H1 (cell line): Measurements from ENCODE around the gene RECK.

Source experiments
- BRCA1 ChIP-seq: IDR thresholded peaks from 2 replicates; pipeline ENCODE4 v1.6.1; 2012; ENCODE audit warnings: low read depth, low read length, improper control_type of control experiment
- CEBPB ChIP-seq: IDR thresholded peaks from 2 replicates; pipeline ENCODE4 v1.6.1; 2012; ENCODE audit warnings: low read depth, low read length
- CHD1 ChIP-seq: IDR thresholded peaks from 2 replicates; pipeline ENCODE4 v1.6.1; 2012; ENCODE audit warnings: low read depth, low read length, improper control_type of control experiment
- EP300 ChIP-seq, 2 experiments: IDR thresholded peaks; 1 replicate in 1 of 2; 2 replicates in 1 of 2; pipeline ENCODE4 v1.6.1; 2011 to 2012; ENCODE audit warnings: low read depth in 2 of 2, low read length in 2 of 2, mild to moderate bottlenecking in 2 of 2, borderline replicate concordance in 1 of 2, inconsistent platforms in 1 of 2, moderate library complexity in 1 of 2
- YY1 ChIP-seq: IDR thresholded peaks from 2 replicates; pipeline ENCODE4 v1.6.1; 2011; ENCODE audit warnings: low read depth, mild to moderate bottlenecking, low read length
- TF ChIP-seq, protein P1 (sequence below), 3 experiments: IDR thresholded peaks; 1 replicate in 2 of 3; 2 replicates in 1 of 3; pipeline versions ENCODE4 v1.5.1 to v1.6.1; 2011; ENCODE audit warnings: low read length in 3 of 3, mild to moderate bottlenecking in 3 of 3, inconsistent platforms in 2 of 3, low read depth in 1 of 3, moderate library complexity in 1 of 3; ENCODE audit not compliant: insufficient read depth in 1 of 3; ENCODE audit errors: control extremely low read depth in 1 of 3
- TF ChIP-seq, protein P2 (sequence below): IDR thresholded peaks from 2 replicates; pipeline ENCODE4 v1.6.1; 2012; ENCODE audit warnings: inconsistent platforms

DNA sequence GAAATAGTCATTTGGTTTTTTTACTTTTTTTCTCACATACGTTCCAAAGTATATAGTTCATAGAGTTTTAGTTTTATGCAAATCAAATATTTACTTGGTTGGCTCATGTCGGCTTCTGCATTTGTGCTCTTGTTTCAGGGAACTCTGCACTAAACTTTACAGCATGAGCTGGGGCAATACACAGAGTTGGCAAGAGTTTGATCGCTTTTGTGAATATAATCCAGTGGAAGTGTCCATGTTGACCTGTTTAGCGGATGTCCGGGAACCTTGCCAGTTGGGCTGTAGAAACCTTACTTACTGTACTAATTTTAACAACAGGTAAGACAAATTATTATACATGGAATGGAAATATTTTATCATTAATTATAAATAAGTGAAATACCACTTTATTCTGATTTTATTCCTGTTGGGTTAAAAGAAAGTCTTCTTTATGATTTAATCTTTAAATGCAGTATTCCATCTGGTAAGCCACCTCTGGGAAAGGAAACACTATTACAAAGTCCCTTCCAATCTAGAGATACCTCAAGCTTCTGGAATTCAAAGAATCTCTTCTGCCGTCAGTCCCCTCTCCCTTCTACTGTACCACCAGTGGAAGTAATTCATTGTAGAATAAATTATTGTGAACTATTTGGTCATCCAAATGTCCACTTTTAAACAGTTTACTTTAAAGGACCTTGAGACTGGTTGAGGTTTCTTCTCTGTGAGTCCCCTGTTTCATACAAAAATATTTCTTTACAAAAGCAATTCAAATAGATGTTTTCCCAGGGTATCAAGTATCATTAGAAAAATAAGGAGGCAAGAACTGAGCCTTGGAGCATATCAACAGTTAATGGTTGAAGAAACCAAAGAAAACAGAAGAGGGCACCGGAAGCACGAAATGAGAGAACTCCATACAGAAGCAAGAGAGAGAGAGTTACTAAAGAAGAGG lies 54.6 kb downstream of the RECK start:
- TF ChIP-seq, protein P1, sequence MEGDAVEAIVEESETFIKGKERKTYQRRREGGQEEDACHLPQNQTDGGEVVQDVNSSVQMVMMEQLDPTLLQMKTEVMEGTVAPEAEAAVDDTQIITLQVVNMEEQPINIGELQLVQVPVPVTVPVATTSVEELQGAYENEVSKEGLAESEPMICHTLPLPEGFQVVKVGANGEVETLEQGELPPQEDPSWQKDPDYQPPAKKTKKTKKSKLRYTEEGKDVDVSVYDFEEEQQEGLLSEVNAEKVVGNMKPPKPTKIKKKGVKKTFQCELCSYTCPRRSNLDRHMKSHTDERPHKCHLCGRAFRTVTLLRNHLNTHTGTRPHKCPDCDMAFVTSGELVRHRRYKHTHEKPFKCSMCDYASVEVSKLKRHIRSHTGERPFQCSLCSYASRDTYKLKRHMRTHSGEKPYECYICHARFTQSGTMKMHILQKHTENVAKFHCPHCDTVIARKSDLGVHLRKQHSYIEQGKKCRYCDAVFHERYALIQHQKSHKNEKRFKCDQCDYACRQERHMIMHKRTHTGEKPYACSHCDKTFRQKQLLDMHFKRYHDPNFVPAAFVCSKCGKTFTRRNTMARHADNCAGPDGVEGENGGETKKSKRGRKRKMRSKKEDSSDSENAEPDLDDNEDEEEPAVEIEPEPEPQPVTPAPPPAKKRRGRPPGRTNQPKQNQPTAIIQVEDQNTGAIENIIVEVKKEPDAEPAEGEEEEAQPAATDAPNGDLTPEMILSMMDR (IDR thresholded peaks at IDR 0.05; ENCODE audit: control extremely low read depth in 1 of 3, insufficient read depth in 1 of 3, low read depth in 1 of 3, low read length in 3 of 3): no peak; a peak in 1 of 4 replicates
- no peak for TF ChIP-seq EP300 (IDR thresholded peaks at IDR 0.05; ENCODE audit: borderline replicate concordance in 1 of 2, low read depth in 2 of 2, low read length in 2 of 2)
- TF ChIP-seq CHD1: no peak
- no peak for TF ChIP-seq YY1
- no peak for TF ChIP-seq CEBPB
- TF ChIP-seq, protein P2, sequence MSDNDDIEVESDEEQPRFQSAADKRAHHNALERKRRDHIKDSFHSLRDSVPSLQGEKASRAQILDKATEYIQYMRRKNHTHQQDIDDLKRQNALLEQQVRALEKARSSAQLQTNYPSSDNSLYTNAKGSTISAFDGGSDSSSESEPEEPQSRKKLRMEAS: no peak
- TF ChIP-seq BRCA1: no peak
